COLO668 (cell line): Measurements from ENCODE around the gene CBR3.

Experiments
- DNase-seq: peaks from one replicate; lab custom pipeline; 2025; ENCODE audit not compliant: unreplicated experiment; lab: John Stamatoyannopoulos, UW

CBR3 gene

GRCh38 chr21:36155603-36156338 lies 20.9 kb downstream of the CBR3 start:
- DNase-seq = peak; percentile 71

GRCh38 chr21:36156339-36156814 lies 21.5 kb downstream of the CBR3 start:
- peak; percentile 100 for DNase-seq

GRCh38 chr21:36156815-36157670 lies 22.2 kb downstream of the CBR3 start, which contains the start of gene DOP1B:
Gene DOP1B (plus strand): TSS chr21:36156824. CDS start chr21:36164734, 7,910 bp downstream.
- peak; percentile 87 for DNase-seq

- no peak for DNase-seq
These were observed 24.6 kb downstream of the CBR3 start for GRCh38 chr21:36159356-36159921.

- no peak for DNase-seq
These were observed 25.9 kb downstream of the CBR3 start for GRCh38 chr21:36160850-36161178.

GRCh38 chr21:36162631-36163030 lies 27.8 kb downstream of the CBR3 start:
- no peak for DNase-seq

- peak; percentile 60 for DNase-seq
These were observed 29.2 kb downstream of the CBR3 start for GRCh38 chr21:36163750-36164741.

- no peak for DNase-seq
These were observed 30.5 kb downstream of the CBR3 start for GRCh38 chr21:36165356-36165755.

- no peak for DNase-seq
These were observed 31.8 kb downstream of the CBR3 start for GRCh38 chr21:36166705-36167104.

GRCh38 chr21:36167541-36167940 lies 32.7 kb downstream of the CBR3 start:
- DNase-seq = no peak

- DNase-seq = no peak
These were observed 34.7 kb downstream of the CBR3 start for GRCh38 chr21:36169470-36170128.

- no peak for DNase-seq
These were observed 35.9 kb downstream of the CBR3 start for GRCh38 chr21:36170823-36171222.

- no peak for DNase-seq
These were observed 36.5 kb downstream of the CBR3 start for GRCh38 chr21:36171336-36171735.

- no peak for DNase-seq
These were observed 37.0 kb downstream of the CBR3 start for GRCh38 chr21:36171741-36172331.

GRCh38 chr21:36174780-36175179 lies 39.9 kb downstream of the CBR3 start:
- DNase-seq = no peak

GRCh38 chr21:36175771-36176565 lies 41.1 kb downstream of the CBR3 start:
- DNase-seq = peak; percentile 32

GRCh38 chr21:36178349-36178748 lies 43.5 kb downstream of the CBR3 start:
- no peak for DNase-seq

GRCh38 chr21:36179145-36179544 lies 44.3 kb downstream of the CBR3 start:
- DNase-seq = no peak

- DNase-seq = no peak
These were observed 46.1 kb downstream of the CBR3 start for GRCh38 chr21:36180963-36181362.
